PC-3 (cell line): ENCODE measurements around the gene TENM4.

Source experiments
- EZH2 ChIP-seq: fragments of 300-600 bp; sonication (generic); IDR thresholded peaks from one replicate; pipeline ENCODE4 v1.6.1; 2017; ENCODE audit warnings: antibody characterized with exemption, mild to moderate bottlenecking, low read length; ENCODE audit not compliant: unreplicated experiment
- TF ChIP-seq, protein P1 (sequence below): fragments of 300-600 bp; sonication (generic); conservative IDR thresholded peaks from 2 replicates; pipeline ENCODE4 v1.5.1; 2017; ENCODE audit warnings: antibody characterized with exemption, low read depth, mild to moderate bottlenecking, low read length

DNA sequence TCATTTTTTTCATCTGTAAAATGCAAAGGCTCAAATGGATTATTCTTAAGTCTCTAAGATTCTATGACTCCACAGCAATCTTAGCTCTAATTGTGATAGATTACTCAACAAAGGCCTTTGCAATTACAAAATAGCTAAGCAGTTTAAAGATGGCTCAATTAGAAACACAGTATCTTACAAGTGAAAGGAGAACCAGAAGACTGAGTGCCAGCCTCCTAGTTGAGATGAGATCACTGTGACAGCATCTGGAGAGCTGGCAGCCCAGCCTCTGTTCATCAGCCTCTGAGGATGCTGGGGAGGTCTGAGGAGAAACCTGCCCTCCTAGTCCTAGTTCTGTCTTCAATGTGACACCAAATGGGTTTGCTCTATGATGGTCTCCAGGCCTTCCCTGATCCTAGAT is 707.8 kb downstream of the TENM4 start:
- TF ChIP-seq, protein P1, sequence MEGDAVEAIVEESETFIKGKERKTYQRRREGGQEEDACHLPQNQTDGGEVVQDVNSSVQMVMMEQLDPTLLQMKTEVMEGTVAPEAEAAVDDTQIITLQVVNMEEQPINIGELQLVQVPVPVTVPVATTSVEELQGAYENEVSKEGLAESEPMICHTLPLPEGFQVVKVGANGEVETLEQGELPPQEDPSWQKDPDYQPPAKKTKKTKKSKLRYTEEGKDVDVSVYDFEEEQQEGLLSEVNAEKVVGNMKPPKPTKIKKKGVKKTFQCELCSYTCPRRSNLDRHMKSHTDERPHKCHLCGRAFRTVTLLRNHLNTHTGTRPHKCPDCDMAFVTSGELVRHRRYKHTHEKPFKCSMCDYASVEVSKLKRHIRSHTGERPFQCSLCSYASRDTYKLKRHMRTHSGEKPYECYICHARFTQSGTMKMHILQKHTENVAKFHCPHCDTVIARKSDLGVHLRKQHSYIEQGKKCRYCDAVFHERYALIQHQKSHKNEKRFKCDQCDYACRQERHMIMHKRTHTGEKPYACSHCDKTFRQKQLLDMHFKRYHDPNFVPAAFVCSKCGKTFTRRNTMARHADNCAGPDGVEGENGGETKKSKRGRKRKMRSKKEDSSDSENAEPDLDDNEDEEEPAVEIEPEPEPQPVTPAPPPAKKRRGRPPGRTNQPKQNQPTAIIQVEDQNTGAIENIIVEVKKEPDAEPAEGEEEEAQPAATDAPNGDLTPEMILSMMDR, result no peak
- TF ChIP-seq EZH2, result no peak
